Peyer's patch (tissue), 4 donors: ENCODE data around the gene PTPRK.

ENCODE experiments used
- CTCF ChIP-seq, 6 experiments: fragments of 450-650 bp in 4 of 6; fragments of 200-600 bp in 2 of 6; sonication (generic) in 1 of 6; IDR thresholded peaks; one replicate each; pipeline ENCODE4 v1.5.1; 2017 to 2019; ENCODE audit warnings: antibody characterized with exemption in 6 of 6, mild to moderate bottlenecking in 3 of 6, moderate library complexity in 1 of 6
- POLR2A ChIP-seq, 2 donors: fragments of 450-650 bp; IDR thresholded peaks; one replicate each; pipeline ENCODE4 v1.5.1; 2017; ENCODE audit warnings: antibody characterized with exemption in 2 of 2, mild to moderate bottlenecking in 2 of 2, moderate library complexity in 2 of 2

- no peak for TF ChIP-seq CTCF (IDR thresholded peaks at IDR 0.05)
- no peak for TF ChIP-seq POLR2A (IDR thresholded peaks at IDR 0.05)
These were observed 282.2 kb downstream of the PTPRK start for GRCh38 chr6:128238225-128238624.
